22Rv1 (cell line): ENCODE results near the gene TGM6.
A peak's percentile ranks its signal among the peaks of the same experiment; 100 is the strongest.

Experiments
- H3K27ac ChIP-seq: fragments of 450-650 bp; 2 replicates; pipeline ENCODE4 v1.5.1; 2017
- ZFX ChIP-seq: fragments of 450-650 bp; IDR thresholded peaks from 2 replicates; pipeline ENCODE4 v1.6.1; 2017; ENCODE audit warnings: antibody characterized with exemption, borderline replicate concordance
- TF ChIP-seq, protein P1 (sequence below): fragments of 450-650 bp; IDR thresholded peaks from 2 replicates; pipeline ENCODE4 v1.5.1; 2017; ENCODE audit warnings: mild to moderate bottlenecking

Gene TGM6

DNA sequence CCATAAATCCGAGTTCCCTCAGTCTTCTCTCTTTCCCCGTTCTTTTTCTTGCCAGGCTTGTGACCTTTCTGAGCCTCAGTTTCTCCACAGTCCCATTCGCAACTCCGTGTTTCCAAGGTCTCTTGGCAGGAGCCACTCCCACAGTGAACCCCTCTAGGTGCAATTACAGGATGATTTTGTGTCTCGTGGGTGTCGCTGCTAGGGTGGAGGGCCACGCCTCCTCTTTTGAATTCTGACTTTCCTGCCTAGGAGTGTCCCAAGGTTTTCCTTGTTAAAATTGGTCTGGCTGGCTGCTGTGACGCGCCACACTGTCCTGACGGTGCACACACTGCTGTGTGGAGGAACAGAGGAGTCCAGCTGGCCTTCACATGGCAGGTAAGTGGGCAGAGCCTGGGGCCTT lies at the start of gene TGM6:
Gene TGM6 (plus strand): TSS at position 301 of the 400 bp plus-strand sequence. CDS start 68 bp downstream, at position 369.
- TF ChIP-seq, protein P1, sequence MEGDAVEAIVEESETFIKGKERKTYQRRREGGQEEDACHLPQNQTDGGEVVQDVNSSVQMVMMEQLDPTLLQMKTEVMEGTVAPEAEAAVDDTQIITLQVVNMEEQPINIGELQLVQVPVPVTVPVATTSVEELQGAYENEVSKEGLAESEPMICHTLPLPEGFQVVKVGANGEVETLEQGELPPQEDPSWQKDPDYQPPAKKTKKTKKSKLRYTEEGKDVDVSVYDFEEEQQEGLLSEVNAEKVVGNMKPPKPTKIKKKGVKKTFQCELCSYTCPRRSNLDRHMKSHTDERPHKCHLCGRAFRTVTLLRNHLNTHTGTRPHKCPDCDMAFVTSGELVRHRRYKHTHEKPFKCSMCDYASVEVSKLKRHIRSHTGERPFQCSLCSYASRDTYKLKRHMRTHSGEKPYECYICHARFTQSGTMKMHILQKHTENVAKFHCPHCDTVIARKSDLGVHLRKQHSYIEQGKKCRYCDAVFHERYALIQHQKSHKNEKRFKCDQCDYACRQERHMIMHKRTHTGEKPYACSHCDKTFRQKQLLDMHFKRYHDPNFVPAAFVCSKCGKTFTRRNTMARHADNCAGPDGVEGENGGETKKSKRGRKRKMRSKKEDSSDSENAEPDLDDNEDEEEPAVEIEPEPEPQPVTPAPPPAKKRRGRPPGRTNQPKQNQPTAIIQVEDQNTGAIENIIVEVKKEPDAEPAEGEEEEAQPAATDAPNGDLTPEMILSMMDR = no peak
- no peak for TF ChIP-seq ZFX
- no peak within 1 kb of the TSS for H3K27ac ChIP-seq

DNA sequence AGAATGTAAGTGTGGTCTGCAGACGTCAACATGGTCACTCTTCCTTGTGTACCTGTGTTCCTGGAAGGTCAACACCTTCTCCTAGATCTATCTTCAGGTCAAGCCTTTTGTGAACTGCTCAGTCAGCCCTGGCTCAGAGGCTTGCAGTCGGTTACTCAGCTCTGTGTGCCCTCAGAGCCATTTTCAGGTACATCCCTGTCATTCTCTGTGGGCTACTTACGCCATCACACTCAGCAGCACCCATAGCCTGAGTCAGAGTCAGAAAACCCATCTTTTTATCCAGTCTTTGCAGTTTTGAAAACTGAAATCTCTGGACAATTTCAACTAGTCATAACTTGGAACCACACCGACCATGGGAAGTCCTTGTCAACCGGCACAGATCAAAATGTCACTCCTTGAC lies 49.6 kb upstream of the TGM6 start:
- H3K27ac ChIP-seq = no peak overlapping the region
- no peak for TF ChIP-seq ZFX

DNA sequence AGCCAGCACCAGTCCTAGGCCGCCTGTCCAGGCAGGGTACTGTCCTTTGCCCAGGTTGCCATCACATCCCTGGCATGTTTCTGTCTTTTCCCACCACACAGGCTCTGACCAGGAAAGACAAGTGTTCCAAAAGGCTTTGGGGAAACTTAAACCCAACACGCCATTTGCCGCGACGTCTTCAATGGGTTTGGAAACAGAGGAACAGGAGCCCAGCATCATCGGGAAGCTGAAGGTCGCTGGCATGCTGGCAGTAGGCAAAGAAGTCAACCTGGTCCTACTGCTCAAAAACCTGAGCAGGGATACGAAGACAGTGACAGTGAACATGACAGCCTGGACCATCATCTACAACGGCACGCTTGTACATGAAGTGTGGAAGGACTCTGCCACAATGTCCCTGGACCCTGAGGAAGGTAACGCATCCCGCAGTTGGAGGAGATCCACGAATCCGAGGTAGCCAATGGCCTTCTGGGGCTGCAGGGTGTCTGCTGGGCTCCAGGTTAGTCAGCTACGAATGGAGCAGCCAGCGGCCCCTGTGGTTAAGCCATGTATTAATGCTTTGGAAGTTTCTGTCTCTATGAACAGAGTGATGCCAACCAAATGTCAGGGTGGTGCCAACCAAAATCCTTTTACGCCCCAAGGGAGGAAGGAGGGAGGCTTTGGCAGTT lies 48.7 kb upstream of the TGM6 start:
- TF ChIP-seq, protein P1 = no peak
- TF ChIP-seq ZFX = no peak

DNA sequence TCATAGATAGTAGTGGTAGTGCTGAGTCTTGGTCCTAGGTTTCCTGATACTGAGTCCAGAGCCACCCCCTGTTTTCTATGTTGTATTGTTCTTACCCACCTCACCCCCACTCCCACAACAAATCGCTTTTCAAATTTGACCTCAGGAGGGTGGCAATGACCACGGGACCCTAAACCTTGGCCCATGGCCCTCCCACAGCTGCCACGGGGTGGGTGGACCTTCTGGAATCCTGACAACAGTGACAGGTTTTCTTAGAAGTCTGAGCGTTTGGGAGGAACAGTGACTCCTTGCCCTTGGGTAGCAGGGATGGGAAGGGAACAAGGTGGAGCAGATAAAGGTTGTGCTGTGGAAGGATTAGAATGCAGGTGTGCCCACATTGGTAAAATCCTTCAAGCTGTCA lies 48.0 kb upstream of the TGM6 start:
- TF ChIP-seq, protein P1 = no peak
- TF ChIP-seq ZFX = no peak

More for the DNA sequence above, 48.7 kb upstream of the TGM6 start:
- no peak overlapping the region for H3K27ac ChIP-seq

DNA sequence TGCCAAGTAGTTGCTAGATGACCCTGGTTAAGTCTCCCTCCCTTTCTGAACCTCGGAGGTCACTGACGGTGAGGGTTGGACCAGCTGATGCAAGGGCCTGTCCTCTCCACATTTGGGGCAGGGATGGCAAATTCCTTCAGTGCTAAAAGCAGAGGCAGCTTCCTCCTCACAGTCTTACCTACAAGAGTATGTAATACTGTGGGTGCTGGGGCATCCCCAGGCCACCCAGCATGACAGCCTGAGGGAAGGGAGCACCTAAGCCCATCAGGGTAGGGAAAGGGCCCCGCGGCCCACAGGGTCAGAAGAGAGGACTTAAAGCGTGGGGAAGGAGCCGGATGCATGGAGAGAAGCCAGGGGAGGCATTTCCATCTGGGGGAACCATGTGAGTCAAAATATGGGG lies 46.9 kb upstream of the TGM6 start:
- no peak overlapping the region for H3K27ac ChIP-seq
- TF ChIP-seq, protein P1 = no peak
- no peak for TF ChIP-seq ZFX

More for the DNA sequence above, 48.0 kb upstream of the TGM6 start:
- no peak overlapping the region for H3K27ac ChIP-seq

- no peak overlapping the region for H3K27ac ChIP-seq
- TF ChIP-seq, protein P1 = no peak
- no peak for TF ChIP-seq ZFX
Observed at GRCh38 chr20:2335096-2335870, 45.4 kb upstream of the TGM6 start.

GRCh38 chr20:2336471-2336870 lies 44.2 kb upstream of the TGM6 start:
- no peak for TF ChIP-seq ZFX
- TF ChIP-seq, protein P1 = no peak
- peak overlapping the region; percentile 39; the same call in 1 of the 2 replicates for H3K27ac ChIP-seq
